ENCODE data around the gene TBCD.

Gene TBCD

DNA sequence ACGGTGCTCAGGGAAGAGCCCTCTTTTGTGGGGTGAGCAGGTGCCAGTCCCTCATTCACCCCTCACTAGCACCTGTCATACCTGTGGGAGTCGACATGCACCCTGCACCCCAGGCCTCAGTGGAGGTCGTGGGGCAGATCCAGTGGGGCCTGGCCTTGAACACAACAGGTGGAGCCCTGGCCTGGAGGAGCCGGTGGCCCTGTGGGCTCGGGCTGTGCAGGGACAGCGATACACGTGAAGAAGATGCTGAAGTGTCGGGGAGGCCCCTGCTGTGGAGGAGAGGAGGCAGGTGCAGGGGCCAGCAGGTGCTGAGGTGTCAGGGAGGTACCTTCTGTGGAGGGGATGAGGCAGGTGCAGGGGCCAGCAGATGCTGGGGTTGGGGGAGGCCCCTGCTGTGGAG is 56.1 kb downstream of the TBCD start:
- no peak for DNase-seq (ENCODE audit: low spot score)
- Histone ChIP-seq H3K27ac (no peak overlapping the region), H3K4me3 (no peak overlapping the region)
- TF ChIP-seq, protein P1, sequence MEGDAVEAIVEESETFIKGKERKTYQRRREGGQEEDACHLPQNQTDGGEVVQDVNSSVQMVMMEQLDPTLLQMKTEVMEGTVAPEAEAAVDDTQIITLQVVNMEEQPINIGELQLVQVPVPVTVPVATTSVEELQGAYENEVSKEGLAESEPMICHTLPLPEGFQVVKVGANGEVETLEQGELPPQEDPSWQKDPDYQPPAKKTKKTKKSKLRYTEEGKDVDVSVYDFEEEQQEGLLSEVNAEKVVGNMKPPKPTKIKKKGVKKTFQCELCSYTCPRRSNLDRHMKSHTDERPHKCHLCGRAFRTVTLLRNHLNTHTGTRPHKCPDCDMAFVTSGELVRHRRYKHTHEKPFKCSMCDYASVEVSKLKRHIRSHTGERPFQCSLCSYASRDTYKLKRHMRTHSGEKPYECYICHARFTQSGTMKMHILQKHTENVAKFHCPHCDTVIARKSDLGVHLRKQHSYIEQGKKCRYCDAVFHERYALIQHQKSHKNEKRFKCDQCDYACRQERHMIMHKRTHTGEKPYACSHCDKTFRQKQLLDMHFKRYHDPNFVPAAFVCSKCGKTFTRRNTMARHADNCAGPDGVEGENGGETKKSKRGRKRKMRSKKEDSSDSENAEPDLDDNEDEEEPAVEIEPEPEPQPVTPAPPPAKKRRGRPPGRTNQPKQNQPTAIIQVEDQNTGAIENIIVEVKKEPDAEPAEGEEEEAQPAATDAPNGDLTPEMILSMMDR (IDR thresholded peaks at IDR 0.05): no peak

DNA sequence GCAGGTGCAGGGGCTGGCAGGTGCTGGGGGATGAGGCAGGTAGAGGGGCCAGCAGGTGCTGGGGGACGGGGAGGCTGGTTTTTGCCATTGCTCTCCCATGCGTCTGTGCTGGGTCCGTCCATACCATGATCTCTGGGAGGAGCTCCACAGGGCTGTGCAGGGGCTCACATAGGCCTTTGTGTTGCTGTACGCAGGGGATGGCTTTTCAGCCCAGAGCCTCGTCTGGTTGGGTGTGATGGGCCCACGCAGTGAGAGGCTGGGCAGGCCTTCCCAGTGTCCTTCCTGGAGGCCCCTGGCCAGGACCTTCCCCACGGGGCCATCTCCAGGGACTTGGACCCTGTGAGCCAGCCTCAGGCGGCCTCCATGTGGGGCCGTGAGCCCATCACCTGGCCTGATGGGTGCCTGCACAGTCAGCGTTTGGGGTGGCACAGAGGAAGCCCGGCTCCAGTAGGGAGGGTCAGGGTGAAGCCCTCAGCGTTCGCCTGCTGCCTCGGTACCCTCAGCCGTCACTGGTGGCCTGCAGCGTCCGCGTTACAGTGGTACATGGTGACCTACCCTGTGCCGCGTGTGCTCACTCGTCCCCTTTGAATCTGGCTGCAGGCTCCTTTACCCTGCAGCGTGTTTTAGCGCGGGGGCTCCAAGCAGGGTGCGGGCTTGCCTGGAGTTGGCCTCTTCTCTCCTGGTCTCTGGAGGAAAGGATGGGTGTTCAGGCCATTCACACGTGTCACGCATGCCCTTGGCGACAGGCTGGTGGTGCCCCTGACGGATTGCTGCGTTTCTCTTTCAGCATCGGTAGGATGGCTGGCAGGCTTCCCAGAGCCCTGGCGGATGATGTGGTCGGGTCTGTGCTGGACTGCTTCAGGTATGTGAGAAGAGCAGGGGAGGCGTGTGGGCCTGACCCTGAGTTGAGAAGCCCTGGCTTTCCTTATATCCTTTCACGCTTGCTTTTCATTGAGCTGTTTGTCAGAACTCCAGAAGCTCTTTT is 57.3 kb downstream of the TBCD start:
- Histone ChIP-seq H3K4me3 (no peak overlapping the region), H3K27ac (no peak overlapping the region)
- TF ChIP-seq, protein P1 (IDR thresholded peaks at IDR 0.05): no peak
- no peak for DNase-seq (ENCODE audit: low spot score)

DNA sequence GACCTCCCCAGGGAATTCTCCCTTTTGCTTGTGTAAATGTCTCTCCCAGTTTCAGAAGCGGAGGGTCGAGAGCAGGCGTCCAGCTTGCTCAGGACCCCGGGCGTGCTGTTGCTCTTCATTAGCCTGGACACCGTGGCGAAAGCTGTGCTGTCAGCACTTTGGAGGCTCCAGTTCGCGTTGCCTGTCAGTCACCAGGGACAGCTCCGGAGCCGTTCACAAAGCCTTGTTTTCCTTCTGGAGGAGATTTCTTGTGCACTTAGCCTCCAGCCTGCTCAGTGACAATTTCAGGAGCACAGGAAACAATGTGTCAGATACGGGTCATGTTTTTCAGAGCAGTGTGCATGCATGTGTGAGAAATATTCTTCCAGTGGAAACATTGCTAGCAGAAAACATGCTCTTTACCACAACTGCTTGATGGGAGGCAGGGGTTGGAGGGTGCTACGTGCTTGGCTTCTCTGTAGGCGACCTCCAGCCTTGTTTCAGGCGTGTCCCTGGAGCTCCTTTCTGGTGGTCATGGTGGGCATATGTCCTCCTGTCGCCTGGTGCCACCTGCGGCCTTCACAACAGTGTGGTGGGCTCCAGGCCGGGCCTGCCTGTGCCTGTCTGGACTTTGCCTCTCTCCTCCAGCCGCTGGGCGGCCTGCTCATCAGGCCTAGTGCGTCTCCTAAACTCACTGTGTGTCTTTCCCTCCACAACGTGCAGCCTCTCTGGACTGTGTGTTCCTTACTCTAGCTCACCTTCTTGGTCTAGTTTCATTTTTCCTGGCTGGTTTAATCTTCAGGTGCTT is 59.0 kb downstream of the TBCD start:
- TF ChIP-seq, protein P1 (IDR thresholded peaks at IDR 0.05): no peak
- H3K4me3 ChIP-seq: no peak overlapping the region
- DNase-seq (ENCODE audit: low spot score): no peak
- peak overlapping the region in 1 of 2 donors; percentile 53 for H3K27ac ChIP-seq

DNA sequence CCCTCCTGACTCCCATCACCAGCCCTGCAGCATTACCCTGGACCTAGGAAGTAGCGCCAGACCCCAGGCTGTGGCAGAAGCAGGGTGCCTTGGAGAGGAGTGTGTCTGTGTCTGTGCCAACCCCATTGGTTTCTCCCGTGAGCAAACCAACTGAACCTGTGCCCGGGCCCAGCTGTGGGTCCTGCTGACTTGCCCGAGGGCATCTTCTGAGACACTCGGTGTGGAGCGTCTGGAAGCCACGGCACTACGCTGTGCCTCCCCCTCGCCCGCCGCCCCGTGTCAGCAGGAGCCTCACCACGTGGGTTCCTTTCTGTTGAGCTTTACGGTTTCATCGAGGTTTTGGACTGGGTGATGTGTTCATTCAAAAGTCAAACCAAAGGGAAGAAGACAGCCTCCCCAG is 60.2 kb downstream of the TBCD start:
- no peak overlapping the region for H3K27ac ChIP-seq
- no peak for DNase-seq (ENCODE audit: low spot score)
- TF ChIP-seq, protein P1 (IDR thresholded peaks at IDR 0.05): no peak

DNA sequence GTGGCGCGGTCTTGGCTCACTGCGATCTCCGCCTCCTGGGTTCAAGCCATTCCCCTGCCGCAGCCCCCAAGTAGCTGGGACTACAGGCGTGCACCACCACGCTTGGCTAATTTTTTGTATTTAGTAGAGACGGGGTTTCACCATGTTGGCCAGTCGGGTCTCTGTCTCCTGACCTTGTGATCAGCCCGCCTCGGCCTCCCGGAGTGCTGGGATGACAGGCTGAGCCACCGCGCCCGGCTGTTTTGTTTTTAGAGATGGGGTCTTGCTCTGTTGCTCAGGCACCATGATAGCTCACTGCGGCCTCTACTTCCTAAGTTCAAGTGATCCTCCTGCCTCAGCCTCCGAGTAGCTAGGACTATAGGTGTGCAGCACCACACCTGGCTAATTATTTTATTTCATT is 60.7 kb downstream of the TBCD start:
- no peak overlapping the region for H3K27ac ChIP-seq

More for the DNA sequence above, 60.2 kb downstream of the TBCD start:
- H3K4me3 ChIP-seq: no peak overlapping the region

DNA sequence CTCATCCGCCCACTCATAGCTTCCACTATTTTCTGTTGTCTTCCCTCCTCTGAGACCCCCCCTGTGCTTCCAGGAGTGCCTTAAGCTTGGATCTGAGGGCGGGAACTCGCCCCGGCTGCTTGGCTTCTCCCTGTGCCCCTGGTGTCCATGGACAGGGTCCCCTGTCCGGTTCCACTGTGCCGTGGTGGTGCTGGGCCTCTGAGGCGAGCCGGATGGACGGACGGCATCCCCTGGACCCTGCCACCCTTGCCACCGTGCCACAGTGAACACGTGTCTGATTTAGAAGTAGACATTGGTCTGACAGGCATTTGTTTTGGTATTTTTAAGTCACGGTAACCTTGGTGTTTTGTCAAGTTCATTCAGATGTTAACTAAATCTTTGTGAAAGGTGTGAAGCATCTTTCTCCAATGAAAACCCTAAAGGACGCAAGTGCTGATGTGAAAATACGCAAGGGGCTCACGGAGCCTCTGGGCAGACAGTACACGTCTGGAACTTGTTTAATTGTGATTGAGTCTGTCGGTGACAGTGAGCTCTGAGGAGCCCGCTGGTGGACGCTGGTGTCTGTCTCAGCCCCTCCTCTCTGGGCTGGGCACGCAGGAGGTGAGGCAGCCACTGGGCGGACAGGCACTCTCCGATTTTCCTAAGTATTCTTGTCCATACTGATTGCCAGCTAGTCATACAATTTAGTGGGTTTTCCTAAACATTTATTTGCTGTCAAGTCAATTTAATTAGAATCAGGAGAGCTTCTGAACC is 61.6 kb downstream of the TBCD start:
- DNase-seq (ENCODE audit: low spot score): no peak
- TF ChIP-seq, protein P1 (IDR thresholded peaks at IDR 0.05): no peak
- Histone ChIP-seq H3K4me3 (no peak overlapping the region), H3K27ac (no peak overlapping the region)

More for the DNA sequence above, 60.7 kb downstream of the TBCD start:
- no peak overlapping the region for H3K4me3 ChIP-seq
- DNase-seq (ENCODE audit: low spot score): no peak
- TF ChIP-seq, protein P1 (IDR thresholded peaks at IDR 0.05): no peak
